Activated naive CD4-positive, alpha-beta T cell treated with anti-CD3 and anti-CD28 coated beads, Interleukin-2, amount 50 U/mL, for 72 hours (primary cell): ENCODE results near the gene LRRTM4. TPM values are rescaled to one million over a fixed set of nuclear protein-coding genes. Genes with fewer than 3 reads are reported as not detected.
"Not testable (repeated sequence)": the region's sequence is repeated elsewhere in the genome, so short reads cannot be mapped to it uniquely, and the experiment has no call there.

ENCODE experiments used
- ATAC-seq, 2 donors: fragments of 150-1000 bp; cut with Tn5 transposase; 2 replicates each; pipeline ENCODE4 v1.10.0; 2021; ENCODE audit warnings: mild to moderate bottlenecking in 2 of 2, moderate library complexity in 2 of 2
- DNase-seq, 2 donors: peaks; one replicate each; pipeline ENCODE4 v3.0.0; 2021 to 2022; ENCODE audit warnings: low spot score in 2 of 2
- H3K27ac Mint-ChIP-seq, 2 donors: one replicate each; pipeline ENCODE4 v1.8.0; 2022; ENCODE audit warnings: mild to moderate bottlenecking in 2 of 2, mixed read lengths in 2 of 2
- H3K36me3 Mint-ChIP-seq, 2 donors: one replicate each; pipeline ENCODE4 v1.8.0; 2022; ENCODE audit warnings: mixed read lengths in 2 of 2
- H3K9me3 Mint-ChIP-seq, 2 donors: one replicate each; pipeline ENCODE4 v1.8.0; 2022; ENCODE audit warnings: mixed read lengths in 2 of 2
- total RNA-seq, 2 donors: library from RNA; stranded (reverse); gene quantifications; one replicate each; pipeline ENCODE4 v1.2.3, GENCODE V29; 2022

LRRTM4 gene
- total RNA-seq, 2 donors from 2014 or later = not detected

DNA sequence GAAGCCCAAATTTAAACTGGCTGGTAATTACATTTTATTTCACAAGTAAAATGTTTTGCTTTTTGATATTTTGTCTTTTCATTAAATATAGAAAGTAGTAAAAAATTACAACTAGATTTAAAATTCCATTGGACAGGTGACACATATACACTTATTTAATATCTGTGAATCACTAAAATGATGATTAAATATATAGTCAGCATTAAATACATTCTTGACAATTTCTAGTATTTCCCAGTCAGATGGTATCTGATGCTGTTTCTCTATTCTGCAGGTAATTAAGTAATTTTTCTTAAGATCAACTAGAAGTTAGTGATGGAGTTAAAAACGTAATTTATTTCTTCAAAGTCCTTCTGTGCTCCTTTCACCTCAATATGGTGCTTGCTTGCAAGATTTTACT, 237.8 kb downstream of the LRRTM4 start:
- DNase-seq (no peak), ATAC-seq (no peak)
- Mint-ChIP-seq H3K9me3 (peaks cover 0 to 7% of the 10 kb centered on the region in 2 donors), H3K36me3 (no peaks in the 10 kb centered on the region), H3K27ac (no peak overlapping the region)

DNA sequence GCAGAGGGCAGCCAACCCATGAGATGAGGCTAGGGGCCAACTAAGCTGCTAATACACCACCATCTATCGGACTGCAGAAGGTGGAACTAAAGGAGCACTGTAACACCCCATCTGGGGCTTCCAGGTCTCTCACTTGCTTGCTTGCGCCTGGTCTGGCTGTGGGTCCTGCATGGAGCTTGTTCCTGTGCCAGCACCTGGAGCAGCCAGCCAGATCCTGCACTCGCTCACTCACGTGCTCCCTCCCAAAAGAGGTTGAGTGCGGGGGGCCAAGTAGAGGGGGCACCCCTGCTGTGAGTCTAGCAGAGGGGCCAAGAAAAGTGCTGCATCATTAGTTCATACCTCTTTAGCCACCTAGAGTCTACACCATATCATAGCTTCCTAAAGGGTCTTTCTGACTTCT, 250.9 kb downstream of the LRRTM4 start:
- no peak overlapping the region for H3K27ac Mint-ChIP-seq
- DNase-seq (no peak), ATAC-seq (no peak)
- H3K36me3 Mint-ChIP-seq = no peaks in the 10 kb centered on the region
- H3K9me3 Mint-ChIP-seq = peaks cover 26 to 28% of the 10 kb centered on the region in 2 donors

DNA sequence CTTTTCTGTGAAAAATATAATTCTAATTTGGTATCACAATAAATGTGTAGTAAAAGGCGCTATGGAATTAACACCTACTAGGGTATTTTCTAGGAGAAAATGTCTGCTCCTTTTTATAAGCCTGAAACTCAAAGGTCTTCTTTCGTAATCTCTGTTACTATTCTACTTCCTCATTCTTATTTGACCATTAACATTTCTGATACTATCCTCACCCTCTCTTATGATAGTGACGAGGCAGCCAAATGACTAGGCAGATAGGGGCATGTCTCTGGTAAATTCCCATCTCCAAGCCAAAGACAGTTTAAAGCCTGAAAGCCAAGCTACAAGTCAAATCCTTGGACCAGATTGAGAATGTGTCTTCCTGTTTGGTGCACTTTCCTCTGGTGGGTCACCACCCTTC, 251.7 kb downstream of the LRRTM4 start:
- Mint-ChIP-seq H3K9me3 (peaks cover 31% of the 10 kb centered on the region in 2 donors), H3K27ac (no peak overlapping the region), H3K36me3 (no peaks in the 10 kb centered on the region)
- DNase-seq = no peak
- ATAC-seq = no peak

DNA sequence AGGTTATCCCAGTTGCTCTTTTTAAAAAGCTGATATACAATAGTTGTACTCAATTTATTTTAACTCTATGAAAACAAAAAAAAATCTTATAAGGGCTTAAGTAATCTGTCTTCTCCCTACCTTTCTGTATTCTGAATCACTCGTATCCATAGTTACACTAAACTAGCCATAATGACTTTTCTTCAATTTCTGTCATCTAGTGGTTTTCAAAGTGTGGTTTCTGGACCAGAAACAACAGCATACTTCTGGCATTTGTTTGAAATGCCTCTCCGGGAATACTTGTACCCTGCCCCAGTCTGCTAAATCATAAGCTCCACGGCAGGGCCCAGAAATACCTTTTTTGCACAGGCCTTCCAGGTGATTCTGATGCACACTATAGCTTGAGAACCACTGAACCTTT, 253.6 kb downstream of the LRRTM4 start:
- Mint-ChIP-seq H3K36me3 (no peaks in the 10 kb centered on the region), H3K9me3 (peaks cover 28 to 31% of the 10 kb centered on the region in 2 donors), H3K27ac (no peak overlapping the region)
- DNase-seq = no peak
- ATAC-seq = no peak

DNA sequence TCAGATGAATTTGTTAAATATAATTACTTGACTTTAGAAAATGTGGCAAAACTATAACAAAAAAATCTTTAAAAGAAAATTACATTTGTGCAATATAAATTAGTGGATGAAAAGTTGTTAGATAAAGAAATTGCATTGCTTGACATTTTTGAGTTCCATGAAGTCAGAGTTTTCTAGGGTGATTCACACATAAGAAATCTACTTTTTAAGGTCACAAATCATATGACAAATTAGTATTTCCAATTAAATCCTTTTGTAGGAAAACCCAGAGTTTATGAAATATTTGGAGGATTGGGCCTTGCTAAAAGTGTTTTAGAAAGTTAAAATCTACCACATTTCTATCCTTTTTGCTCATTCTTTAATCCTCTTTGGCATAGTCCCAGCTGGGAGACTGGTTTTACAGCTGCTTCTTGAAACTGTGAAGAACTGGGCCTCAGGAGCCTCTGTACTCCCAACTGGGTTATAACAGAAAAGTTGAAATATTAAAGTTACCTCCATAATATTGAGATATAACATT, 289.2 kb downstream of the LRRTM4 start:
- Mint-ChIP-seq H3K36me3 (peaks cover 0 to 5% of the 10 kb centered on the region in 2 donors), H3K9me3 (peaks cover 15 to 16% of the 10 kb centered on the region in 2 donors), H3K27ac (no peak overlapping the region)
- DNase-seq (no peak), ATAC-seq (no peak)

DNA sequence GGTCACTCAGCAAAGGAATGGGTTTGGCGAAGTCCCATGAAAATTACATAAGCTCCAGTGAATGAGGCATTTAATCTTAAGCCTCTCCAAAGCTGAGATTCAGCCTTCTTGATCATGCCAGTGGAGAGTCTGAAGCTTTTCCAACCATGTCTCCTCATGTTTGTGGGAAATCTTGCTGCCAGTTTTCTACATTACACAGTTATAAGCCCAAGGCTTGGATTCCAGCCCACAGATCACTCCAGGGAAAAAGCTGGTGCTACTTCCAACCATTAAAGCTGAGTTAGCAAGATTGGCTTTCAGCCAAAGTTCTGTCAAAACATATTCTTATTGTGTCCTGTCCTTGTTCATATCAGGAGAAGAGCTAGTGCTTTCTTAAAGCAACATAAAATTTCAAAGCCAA, 293.8 kb downstream of the LRRTM4 start:
- Mint-ChIP-seq H3K36me3 (no peaks in the 10 kb centered on the region), H3K9me3 (peaks cover 6 to 11% of the 10 kb centered on the region in 2 donors), H3K27ac (no peak overlapping the region)
- DNase-seq (no peak), ATAC-seq (no peak)

DNA sequence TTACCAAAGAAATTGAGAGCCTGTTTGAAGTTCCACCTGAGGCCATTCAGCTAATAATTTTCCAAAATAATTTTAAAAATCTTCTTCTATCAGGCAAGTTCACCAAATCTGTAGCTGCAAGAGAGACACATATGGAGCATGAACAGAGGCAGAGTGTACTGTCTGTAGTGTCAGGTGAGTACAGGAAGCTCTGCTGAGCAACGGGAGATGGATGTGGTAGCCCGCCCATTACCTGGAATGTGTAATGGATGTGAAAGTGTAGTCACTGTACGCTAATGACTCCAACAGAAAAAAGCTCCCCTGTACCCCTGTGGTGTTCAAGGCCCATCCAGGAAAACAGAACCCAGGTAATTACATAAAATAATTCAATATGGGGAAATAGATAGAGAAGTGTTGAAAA, 311.5 kb downstream of the LRRTM4 start:
- no peaks in the 10 kb centered on the region for H3K36me3 Mint-ChIP-seq
- ATAC-seq = no peak

DNA sequence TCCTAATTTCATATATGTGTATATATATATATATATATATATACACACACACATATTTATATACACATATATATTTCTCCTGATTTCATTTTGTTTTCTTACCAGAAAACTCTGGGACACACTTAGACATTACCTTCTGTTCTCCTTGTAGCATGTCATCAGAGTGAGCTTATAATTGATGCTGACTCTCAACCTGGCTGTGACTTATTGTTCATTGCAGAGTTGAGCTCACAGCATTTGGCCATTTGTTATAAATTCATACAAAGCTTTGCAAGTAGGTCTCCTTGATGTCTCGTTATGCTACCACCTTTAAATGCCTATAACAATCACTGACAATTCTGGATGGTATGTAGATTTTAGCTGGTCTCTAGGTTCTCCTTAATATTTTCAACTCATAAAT, 314.8 kb downstream of the LRRTM4 start:
- DNase-seq (no peak), ATAC-seq (no peak)
- Mint-ChIP-seq H3K36me3 (no peaks in the 10 kb centered on the region), H3K9me3 (peaks cover 11 to 18% of the 10 kb centered on the region in 2 donors), H3K27ac (no peak overlapping the region)

More for the DNA sequence above, 311.5 kb downstream of the LRRTM4 start:
- Mint-ChIP-seq H3K9me3 (peaks cover 4 to 16% of the 10 kb centered on the region in 2 donors), H3K27ac (no peak overlapping the region)
- DNase-seq = no peak

DNA sequence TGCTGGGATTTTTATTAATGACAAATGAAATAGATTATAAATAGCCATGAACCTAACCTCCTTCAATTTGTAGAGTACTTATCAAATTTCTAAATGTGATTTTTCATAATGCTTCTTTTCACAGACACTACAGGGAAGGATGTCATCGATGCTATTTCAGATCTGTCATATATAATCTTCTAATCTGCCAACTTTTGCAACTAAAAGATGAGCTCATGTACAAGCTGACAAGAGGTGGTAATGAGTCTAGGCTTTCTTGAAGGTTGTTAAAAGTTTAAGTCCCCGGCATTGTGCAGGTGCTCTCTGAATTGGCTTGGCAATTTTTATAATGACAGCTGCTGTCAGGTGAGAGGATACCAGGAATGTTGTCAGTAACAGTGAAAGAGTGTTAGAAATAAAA, 320.4 kb downstream of the LRRTM4 start:
- H3K27ac Mint-ChIP-seq = no peak overlapping the region
- no peak for DNase-seq
- no peak for ATAC-seq
- no peaks in the 10 kb centered on the region for H3K36me3 Mint-ChIP-seq
- peaks cover 7 to 11% of the 10 kb centered on the region in 2 donors for H3K9me3 Mint-ChIP-seq

DNA sequence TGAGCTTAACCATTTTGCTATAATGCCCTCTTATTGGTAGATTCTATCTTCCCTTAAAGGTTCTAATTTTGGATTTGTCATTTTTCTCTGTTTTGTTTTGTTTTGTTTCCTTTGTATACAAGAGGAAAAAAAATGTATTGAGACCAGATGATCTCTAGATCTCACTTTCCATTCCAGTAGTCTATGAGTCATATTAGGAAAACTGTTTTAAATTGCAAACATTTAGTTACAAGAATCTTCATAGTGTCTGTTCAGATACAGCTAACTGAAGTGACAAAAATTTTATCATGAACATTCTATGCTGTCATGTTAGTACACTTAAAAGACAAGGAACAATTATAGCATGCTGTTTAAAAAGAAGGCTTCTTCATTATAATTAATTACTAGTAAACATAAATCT, 322.8 kb downstream of the LRRTM4 start:
- no peaks in the 10 kb centered on the region for H3K36me3 Mint-ChIP-seq
- ATAC-seq = no peak
- no peak for DNase-seq
- peaks cover 0 to 5% of the 10 kb centered on the region in 2 donors for H3K9me3 Mint-ChIP-seq
- H3K27ac Mint-ChIP-seq = no peak overlapping the region

DNA sequence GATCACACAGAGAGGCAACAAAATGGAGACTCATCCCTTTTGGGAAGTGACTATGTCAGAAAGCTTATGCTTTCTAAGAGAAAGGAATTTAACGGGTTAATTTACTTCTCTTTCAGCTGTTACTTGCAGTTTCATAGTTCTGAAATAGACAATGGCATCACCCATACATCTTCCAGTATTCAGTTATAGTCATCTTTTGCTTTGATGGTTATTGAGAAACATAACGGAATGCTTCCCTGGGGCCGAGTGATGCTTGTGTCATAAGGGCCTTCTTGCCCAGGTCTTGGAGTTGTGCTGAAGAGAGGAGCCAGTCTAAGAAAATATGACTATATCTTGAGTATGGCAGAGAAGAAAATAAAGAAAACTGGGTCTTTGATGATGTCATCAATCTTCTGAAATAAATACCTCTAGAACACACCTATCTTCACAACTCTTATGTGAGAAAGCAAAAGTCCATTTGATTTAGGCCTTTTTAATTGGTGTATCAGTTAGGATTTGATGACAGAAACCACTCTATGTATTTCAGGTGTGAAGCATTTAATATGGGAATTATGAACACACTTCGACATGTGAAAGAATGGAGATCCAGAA, 328.2 kb downstream of the LRRTM4 start:
- ATAC-seq (no peak), DNase-seq (no peak)
- no peaks in the 10 kb centered on the region for H3K36me3 Mint-ChIP-seq
- peaks cover 0 to 6% of the 10 kb centered on the region in 2 donors for H3K9me3 Mint-ChIP-seq
- no peak overlapping the region for H3K27ac Mint-ChIP-seq

DNA sequence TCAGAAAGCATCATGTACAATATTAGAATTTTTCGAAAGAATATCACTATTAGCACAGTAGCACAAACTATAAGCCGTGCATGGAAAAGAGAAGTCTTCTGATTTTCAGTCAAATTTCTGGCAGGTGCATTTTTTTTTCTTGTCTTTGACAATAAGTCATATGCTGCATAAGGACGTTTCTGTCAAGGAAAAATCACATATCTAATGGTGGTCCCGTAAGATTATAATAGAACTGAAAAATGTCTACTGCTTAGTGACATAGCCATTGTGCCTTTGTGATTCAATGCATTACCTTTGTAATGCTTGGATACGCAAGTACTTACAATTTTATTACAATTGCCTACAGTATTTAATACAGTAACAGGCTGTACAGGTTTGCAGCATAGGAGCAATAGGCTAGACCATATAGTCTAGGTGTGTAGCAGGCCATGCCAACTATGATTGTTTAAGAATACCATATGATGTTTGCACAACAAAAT, 329.3 kb downstream of the LRRTM4 start:
- DNase-seq (no peak), ATAC-seq (no peak)
- peaks cover 9 to 14% of the 10 kb centered on the region in 2 donors for H3K9me3 Mint-ChIP-seq
- H3K36me3 Mint-ChIP-seq = no peaks in the 10 kb centered on the region
- H3K27ac Mint-ChIP-seq = no peak overlapping the region

DNA sequence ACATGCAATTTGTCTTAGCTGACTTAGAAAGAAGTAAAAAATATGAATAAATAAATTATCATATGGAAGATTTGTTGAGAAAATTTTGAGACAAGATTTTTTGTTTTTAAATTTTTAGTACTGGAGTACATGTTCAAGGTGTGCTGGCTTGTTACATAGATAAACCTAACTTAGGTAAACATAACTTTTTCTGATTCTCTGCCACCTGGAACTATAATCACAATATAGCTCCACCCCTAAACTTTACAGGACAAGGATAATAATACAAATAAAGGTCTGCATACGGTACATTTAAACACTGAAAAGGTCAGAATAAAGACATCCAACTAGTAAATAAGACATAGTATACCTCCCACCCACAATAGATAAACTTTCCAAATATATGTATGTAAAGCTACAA, 330.5 kb downstream of the LRRTM4 start:
- peaks cover 9 to 14% of the 10 kb centered on the region in 2 donors for H3K9me3 Mint-ChIP-seq
- no peak for DNase-seq
- no peak for ATAC-seq
- H3K36me3 Mint-ChIP-seq = no peaks in the 10 kb centered on the region
- H3K27ac Mint-ChIP-seq = no peak overlapping the region

DNA sequence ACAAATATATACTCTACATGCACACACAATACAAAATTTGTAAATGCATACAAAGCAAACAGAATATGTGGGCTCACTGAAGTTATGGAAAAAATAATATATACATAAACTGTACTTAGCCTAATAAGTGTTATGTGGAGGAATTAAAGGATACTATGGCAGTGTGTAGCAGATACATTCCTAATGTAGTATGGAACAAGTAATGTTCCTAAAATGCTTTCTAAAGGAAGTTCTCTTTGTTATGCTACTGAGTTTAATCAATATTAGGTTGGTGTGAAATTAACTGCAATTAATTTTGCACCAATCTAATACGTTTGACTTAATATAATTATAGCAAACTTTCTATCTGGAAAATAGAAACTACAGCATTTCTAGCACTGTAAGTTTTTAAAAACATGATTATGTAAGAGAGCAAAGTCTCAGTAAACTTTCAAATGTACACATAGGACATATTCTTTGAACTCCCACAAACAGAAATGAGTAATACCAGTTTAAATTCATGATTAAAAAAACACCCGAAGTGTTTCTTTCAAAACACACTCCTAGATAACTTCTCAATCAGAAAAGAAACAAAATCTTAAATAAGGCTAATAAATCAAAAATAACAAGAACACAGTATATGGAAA, 331.3 kb downstream of the LRRTM4 start:
- H3K27ac Mint-ChIP-seq = no peak overlapping the region
- H3K9me3 Mint-ChIP-seq = peaks cover 9 to 18% of the 10 kb centered on the region in 2 donors
- no peaks in the 10 kb centered on the region for H3K36me3 Mint-ChIP-seq
- DNase-seq = no peak
- ATAC-seq = no peak

DNA sequence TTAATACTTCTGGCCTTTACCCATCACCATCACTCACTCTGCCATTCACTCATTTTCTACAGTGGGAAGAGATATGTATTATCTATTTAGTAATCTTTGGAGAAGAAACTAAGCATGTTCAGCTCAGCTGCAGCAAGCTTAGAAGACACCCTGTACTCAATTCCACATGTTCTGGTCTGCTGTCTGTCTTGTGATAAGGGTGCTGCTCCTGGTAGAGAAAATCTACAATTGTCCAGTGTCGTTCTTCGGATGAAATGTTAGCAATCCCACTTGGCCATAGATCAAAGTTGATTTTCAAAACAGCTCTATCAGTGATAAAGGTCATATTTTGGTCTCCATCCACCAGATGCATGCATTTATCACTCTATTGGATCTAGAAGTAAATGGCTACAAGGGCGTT, 337.1 kb downstream of the LRRTM4 start:
- ATAC-seq (no peak), DNase-seq (no peak)
- H3K9me3 Mint-ChIP-seq = peaks cover 25 to 35% of the 10 kb centered on the region in 2 donors
- H3K36me3 Mint-ChIP-seq = no peaks in the 10 kb centered on the region
- H3K27ac Mint-ChIP-seq = no peak overlapping the region

DNA sequence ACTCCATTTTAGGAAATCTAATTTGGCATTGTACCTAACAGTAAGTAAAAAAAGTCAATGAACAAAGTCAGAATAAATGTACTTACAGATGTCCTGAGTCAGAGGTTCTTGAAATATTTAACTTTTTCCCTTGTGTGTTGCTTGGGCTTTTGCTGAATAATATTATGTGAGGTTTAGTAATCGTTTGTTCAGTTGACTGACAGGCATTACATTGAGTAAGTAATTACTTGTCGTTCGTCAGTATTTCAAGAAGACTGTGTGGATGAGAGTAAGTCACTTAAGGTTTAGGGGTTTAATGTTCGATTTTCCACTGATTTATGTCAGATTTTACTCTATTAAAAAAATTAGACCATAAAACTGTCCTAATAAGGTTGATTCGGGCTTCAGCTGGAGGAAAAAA, 342.9 kb downstream of the LRRTM4 start:
- no peak for ATAC-seq

DNA sequence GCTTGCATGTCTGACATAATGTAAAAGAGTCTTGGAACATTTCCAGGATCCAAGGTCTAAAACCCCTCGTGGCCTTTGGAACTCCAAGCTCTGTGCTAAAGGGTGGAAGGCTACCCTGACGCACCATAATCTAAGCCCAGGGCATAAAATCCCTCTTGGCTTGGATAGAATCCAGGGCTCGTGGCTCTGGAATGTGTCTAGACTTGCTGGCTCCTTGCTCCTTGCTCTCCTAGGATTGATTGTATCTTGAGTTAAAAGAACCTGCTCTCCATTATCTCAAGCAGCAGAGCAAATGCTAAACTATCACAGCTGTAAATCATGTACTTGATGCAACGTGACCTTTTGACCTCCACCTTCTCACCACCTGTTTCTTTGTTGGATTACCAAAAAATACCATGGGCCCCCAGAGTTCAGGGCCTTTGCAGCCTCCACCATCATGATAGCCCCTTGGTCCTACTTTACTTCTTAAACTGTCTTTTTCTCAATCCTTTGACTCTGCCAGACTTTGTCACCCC, 346.9 kb downstream of the LRRTM4 start:
- not testable (repeated sequence) for DNase-seq, H3K36me3 Mint-ChIP-seq, H3K9me3 Mint-ChIP-seq, H3K27ac Mint-ChIP-seq, ATAC-seq

More for the DNA sequence above, 342.9 kb downstream of the LRRTM4 start:
- peaks cover 24 to 25% of the 10 kb centered on the region in 2 donors for H3K9me3 Mint-ChIP-seq
- no peak overlapping the region for H3K27ac Mint-ChIP-seq
- no peaks in the 10 kb centered on the region for H3K36me3 Mint-ChIP-seq
- no peak for DNase-seq

DNA sequence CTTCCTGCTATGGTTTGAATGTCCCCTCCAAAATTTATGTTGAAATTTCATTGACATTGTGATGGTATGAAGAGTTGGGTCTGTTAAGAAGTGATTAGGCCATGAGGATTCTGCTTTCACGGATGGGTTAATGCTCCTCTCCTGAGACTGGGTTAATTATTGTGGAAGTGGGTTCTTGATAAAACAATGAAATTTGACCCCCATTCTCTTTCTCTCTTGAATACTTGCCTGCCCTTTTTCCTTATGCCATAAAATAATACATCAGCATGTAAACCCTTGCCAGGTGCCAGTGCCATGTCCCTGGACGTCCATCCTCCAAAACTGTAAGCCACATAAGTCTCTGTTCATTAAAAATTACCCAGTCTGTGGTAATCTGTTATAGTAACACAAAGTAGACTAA, 352.8 kb downstream of the LRRTM4 start:
- peaks cover 15 to 22% of the 10 kb centered on the region in 2 donors for H3K9me3 Mint-ChIP-seq
- H3K27ac Mint-ChIP-seq = no peak overlapping the region
- peaks cover 0 to 9% of the 10 kb centered on the region in 2 donors for H3K36me3 Mint-ChIP-seq
- DNase-seq (no peak), ATAC-seq (no peak)
